MM.1S (cell line): Measurements from ENCODE around the gene PDE6D.

Source experiments
- DNase-seq: peaks from one replicate; pipeline ENCODE4 v3.0.0-alpha.2; 2015
- H2AFZ ChIP-seq: fragments of 300-600 bp; sonication (generic); 2 replicates; pipeline ENCODE4 v1.6.0; 2016; ENCODE audit warnings: antibody characterized with exemption, low read length
- H3F3A ChIP-seq: fragments of 300-600 bp; sonication (generic); 2 replicates; pipeline ENCODE4 v1.6.1; 2016; ENCODE audit warnings: mild to moderate bottlenecking, antibody characterized with exemption, low read length, moderate library complexity, mixed read lengths; ENCODE audit not compliant: insufficient read depth
- H3K27ac ChIP-seq: fragments of 300-600 bp; sonication (generic); 2 replicates; pipeline ENCODE4 v1.5.1; 2016; ENCODE audit warnings: mild to moderate bottlenecking, low read length
- H3K27me3 ChIP-seq: fragments of 300-600 bp; sonication (generic); replicated peaks from 2 replicates; pipeline ENCODE4 v1.6.0; 2016; ENCODE audit warnings: low read length; ENCODE audit not compliant: insufficient read depth
- H3K36me3 ChIP-seq: fragments of 300-600 bp; sonication (generic); replicated peaks from 2 replicates; pipeline ENCODE4 v1.6.1; 2016; ENCODE audit warnings: mild to moderate bottlenecking, low read length, mixed read lengths; ENCODE audit not compliant: insufficient read depth
- H3K4me1 ChIP-seq: fragments of 300-600 bp; sonication (generic); 2 replicates; pipeline ENCODE4 v1.6.1; 2016; ENCODE audit warnings: low read length, mixed read lengths
- H3K4me2 ChIP-seq: fragments of 300-600 bp; sonication (generic); 2 replicates; pipeline ENCODE4 v1.6.0; 2016; ENCODE audit warnings: low read depth, low read length
- H3K4me3 ChIP-seq: fragments of 300-600 bp; sonication (generic); 2 replicates; pipeline ENCODE4 v1.5.1; 2016; ENCODE audit warnings: low read length, mixed read lengths
- H3K79me2 ChIP-seq: fragments of 300-600 bp; sonication (generic); 2 replicates; pipeline ENCODE4 v1.6.1; 2016; ENCODE audit warnings: mixed run types, low read length, mixed read lengths
- H3K9ac ChIP-seq: fragments of 300-600 bp; sonication (generic); 2 replicates; pipeline ENCODE4 v1.6.1; 2016; ENCODE audit warnings: low read length, mixed read lengths
- H3K9me2 ChIP-seq: fragments of 300-600 bp; sonication (generic); replicated peaks from 2 replicates; pipeline ENCODE4 v1.6.1; 2016; ENCODE audit warnings: mild to moderate bottlenecking, low read length, mixed read lengths; ENCODE audit not compliant: insufficient read depth
- H3K9me3 ChIP-seq: fragments of 300-600 bp; sonication (generic); replicated peaks from 2 replicates; pipeline ENCODE4 v1.6.1; 2016; ENCODE audit warnings: mild to moderate bottlenecking, low read length, mixed read lengths; ENCODE audit not compliant: insufficient read depth
- H4K20me1 ChIP-seq: fragments of 300-600 bp; sonication (generic); 2 replicates; pipeline ENCODE4 v1.6.1; 2016; ENCODE audit warnings: mild to moderate bottlenecking, low read length, moderate library complexity, mixed read lengths; ENCODE audit not compliant: insufficient read depth
- CTCF ChIP-seq: fragments of 300-600 bp; sonication (generic); IDR thresholded peaks from 2 replicates; pipeline ENCODE4 v1.5.1; 2016; ENCODE audit warnings: antibody characterized with exemption, low read length, mixed read lengths
- EZH2 ChIP-seq: fragments of 300-600 bp; sonication (generic); optimal IDR thresholded peaks from 2 replicates; pipeline ENCODE3; 2017; ENCODE audit warnings: low read depth, mild to moderate bottlenecking, antibody characterized with exemption, low read length, mixed read lengths
- EZH2phosphoT487 ChIP-seq: fragments of 300-600 bp; sonication (generic); IDR thresholded peaks from 2 replicates; pipeline ENCODE4 v1.6.1; 2018; ENCODE audit warnings: antibody characterized with exemption, low read length

Gene PDE6D

GRCh38 chr2:231706731-231707624 lies 74.1 kb downstream of the PDE6D start:
- H3K9ac ChIP-seq = peak overlapping the region; percentile 100

GRCh38 chr2:231704017-231704416 lies 77.1 kb downstream of the PDE6D start:
- H3K9me2 ChIP-seq = no peaks in the 10 kb centered on the region
- H3K9ac ChIP-seq = no peak overlapping the region
- no peaks in the 10 kb centered on the region for H3K27me3 ChIP-seq
- DNase-seq = no peak
- no peak overlapping the region for H3K4me3 ChIP-seq
- no peaks in the 10 kb centered on the region; the same call in 1 of the 2 replicates for H3K4me1 ChIP-seq
- no peak overlapping the region for H2AFZ ChIP-seq
- no peaks in the 10 kb centered on the region for H3K9me3 ChIP-seq
- H3F3A ChIP-seq = peaks cover 13% of the 10 kb centered on the region; the same call in 1 of the 2 replicates
- H3K79me2 ChIP-seq = peaks cover 18% of the 10 kb centered on the region
- no peaks in the 10 kb centered on the region for H3K36me3 ChIP-seq
- no peak overlapping the region for H3K27ac ChIP-seq
- H3K4me2 ChIP-seq = no peak overlapping the region
- TF ChIP-seq EZH2phosphoT487 (no peak), CTCF (no peak), EZH2 (no peak)
- H4K20me1 ChIP-seq = 0 out of 2 replicates have a peak, but pooled peaks cover under 1% of the 10 kb centered on the region

More at GRCh38 chr2:231706731-231707624, 74.1 kb downstream of the PDE6D start:
- Histone ChIP-seq H2AFZ (peak overlapping the region; percentile 84), H3K79me2 (peaks cover 46% of the 10 kb centered on the region), H3K9me2 (no peaks in the 10 kb centered on the region), H3K4me2 (peak overlapping the region; percentile 98), H3K36me3 (peaks cover 2% of the 10 kb centered on the region; the same call in 1 of the 2 replicates), H3K27me3 (no peaks in the 10 kb centered on the region), H4K20me1 (peaks cover 26% of the 10 kb centered on the region), H3K4me3 (peak overlapping the region; percentile 95), H3K4me1 (peaks cover 8% of the 10 kb centered on the region), H3K9me3 (no peaks in the 10 kb centered on the region), H3K27ac (peak overlapping the region; percentile 100), H3F3A (peaks cover 39% of the 10 kb centered on the region)
- DNase-seq = peak; percentile 98
- no peak for TF ChIP-seq EZH2phosphoT487
- peak; percentile 83 for TF ChIP-seq CTCF

- H2AFZ ChIP-seq = no peak overlapping the region
- DNase-seq = no peak
- no peak overlapping the region for H3K27ac ChIP-seq
- H4K20me1 ChIP-seq = no peaks in the 10 kb centered on the region
- no peaks in the 10 kb centered on the region for H3F3A ChIP-seq
- no peaks in the 10 kb centered on the region for H3K9me2 ChIP-seq
- no peaks in the 10 kb centered on the region for H3K9me3 ChIP-seq
- no peak overlapping the region for H3K9ac ChIP-seq
- no peak for TF ChIP-seq CTCF
- TF ChIP-seq EZH2 = no peak
- TF ChIP-seq EZH2phosphoT487 = no peak
- H3K36me3 ChIP-seq = no peaks in the 10 kb centered on the region
- H3K79me2 ChIP-seq = peaks cover 10% of the 10 kb centered on the region
- no peaks in the 10 kb centered on the region for H3K27me3 ChIP-seq
- H3K4me3 ChIP-seq = no peak overlapping the region
- no peaks in the 10 kb centered on the region; the same call in 1 of the 2 replicates for H3K4me1 ChIP-seq
- no peak overlapping the region for H3K4me2 ChIP-seq
Measured at GRCh38 chr2:231701456-231702373, 79.4 kb downstream of the PDE6D start.
